ENCODE data around the gene ABCC2. TPM values are rescaled to one million over a fixed set of nuclear protein-coding genes. Genes with fewer than 3 reads are reported as not detected.

The ABCC2 gene
- total RNA-seq, 1 experiment from 2014 or later = 1.3 TPM

- ChIA-PET POLR2A (ENCODE audit: low non-redundant PET) (interaction anchor here (0.6 kb wide), 1 partner anchor 1123 kb away, joined by 3 read pairs; no protein-coding TSS in a partner anchor), CTCF (no interaction called here)
- BruUV-seq (replicated peaks) = no TSS peak
- no peak for DNase-seq (ENCODE audit: low spot score)
- H3K27me3 ChIP-seq (replicated peaks; ENCODE audit: insufficient read depth, low read depth, low read length, poor library complexity) = no peaks in the 10 kb centered on the region
- intact Hi-C loops (cut with micrococcal nuclease; ENCODE audit: unreplicated experiment) = no loop called here
- no peaks in the 10 kb centered on the region for H3K36me3 ChIP-seq (ENCODE audit: insufficient read depth, low read length, poor library complexity, severe bottlenecking)
- H3K27ac ChIP-seq (ENCODE audit: low read depth, low read length, poor library complexity, severe bottlenecking) = no peak overlapping the region
- H3K4me1 ChIP-seq (ENCODE audit: insufficient read depth, low read length, poor library complexity, severe bottlenecking) = no peaks in the 10 kb centered on the region
- no peak overlapping the region for H3K4me3 ChIP-seq (ENCODE audit: low read depth, low read length, poor library complexity, severe bottlenecking)
- TF ChIP-seq EZH2 (IDR thresholded peaks at IDR 0.05; ENCODE audit: borderline replicate concordance, low read depth, low read length, poor library complexity, severe bottlenecking) (no peak), CTCF (conservative IDR thresholded peaks at IDR 0.05; ENCODE audit: low read depth, low read length) (no peak)
- H3K9me3 ChIP-seq (ENCODE audit: low read depth, low read length, poor library complexity, severe bottlenecking) = no peaks in the 10 kb centered on the region
These were observed 22.8 kb downstream of the ABCC2 start for GRCh38 chr10:99805190-99805589.

GRCh38 chr10:99806091-99806490 is 23.7 kb downstream of the ABCC2 start:
- no peak overlapping the region for H3K27ac ChIP-seq (ENCODE audit: low read depth, low read length, poor library complexity, severe bottlenecking)
- TF ChIP-seq CTCF (conservative IDR thresholded peaks at IDR 0.05; ENCODE audit: low read depth, low read length) = no peak
- H3K36me3 ChIP-seq (ENCODE audit: insufficient read depth, low read length, poor library complexity, severe bottlenecking) = no peaks in the 10 kb centered on the region
- no peaks in the 10 kb centered on the region for H3K9me3 ChIP-seq (ENCODE audit: low read depth, low read length, poor library complexity, severe bottlenecking)
- no TSS peak for BruUV-seq (replicated peaks)
- no peaks in the 10 kb centered on the region for H3K27me3 ChIP-seq (replicated peaks; ENCODE audit: insufficient read depth, low read depth, low read length, poor library complexity)
- no peak for DNase-seq (ENCODE audit: low spot score)
- no peaks in the 10 kb centered on the region for H3K4me1 ChIP-seq (ENCODE audit: insufficient read depth, low read length, poor library complexity, severe bottlenecking)
- CTCF ChIA-PET = no interaction called here
- POLR2A ChIA-PET (ENCODE audit: low non-redundant PET) = no interaction called here
- H3K4me3 ChIP-seq (ENCODE audit: low read depth, low read length, poor library complexity, severe bottlenecking) = no peak overlapping the region
- intact Hi-C loops (cut with micrococcal nuclease; ENCODE audit: unreplicated experiment) = no loop called here

- ChIA-PET POLR2A (ENCODE audit: low non-redundant PET) (no interaction called here), CTCF (no interaction called here)
- DNase-seq (ENCODE audit: low spot score) = no peak
- Histone ChIP-seq H3K4me3 (ENCODE audit: low read depth, low read length, poor library complexity, severe bottlenecking) (no peak overlapping the region), H3K36me3 (ENCODE audit: insufficient read depth, low read length, poor library complexity, severe bottlenecking) (no peaks in the 10 kb centered on the region), H3K27ac (ENCODE audit: low read depth, low read length, poor library complexity, severe bottlenecking) (no peak overlapping the region), H3K27me3 (replicated peaks; ENCODE audit: insufficient read depth, low read depth, low read length, poor library complexity) (no peaks in the 10 kb centered on the region), H3K4me1 (ENCODE audit: insufficient read depth, low read length, poor library complexity, severe bottlenecking) (no peaks in the 10 kb centered on the region), H3K9me3 (ENCODE audit: low read depth, low read length, poor library complexity, severe bottlenecking) (no peaks in the 10 kb centered on the region)
- TF ChIP-seq EZH2 (IDR thresholded peaks at IDR 0.05; ENCODE audit: borderline replicate concordance, low read depth, low read length, poor library complexity, severe bottlenecking) (no peak), CTCF (conservative IDR thresholded peaks at IDR 0.05; ENCODE audit: low read depth, low read length) (no peak)
- BruUV-seq (replicated peaks) = no TSS peak
- intact Hi-C loops (cut with micrococcal nuclease; ENCODE audit: unreplicated experiment) = no loop called here
These were observed 25.3 kb downstream of the ABCC2 start for GRCh38 chr10:99807786-99808185.

Data from A673 (cell line).